ENCODE measurements around the gene DNAJB14.
A peak's percentile ranks its signal among the peaks of the same experiment; 100 is the strongest.
"Not testable (repeated sequence)": the region's sequence is repeated elsewhere in the genome, so short reads cannot be mapped to it uniquely, and the experiment has no call there.

The DNAJB14 gene

GRCh38 chr4:99946356-99947189, at the start of gene DNAJB14:
TSS of gene DNAJB14 (minus strand) at chr4:99946618. CDS start at chr4:99946571, 47 bp downstream.
- peak; percentile 55 for ATAC-seq
- peak; percentile 84 for DNase-seq

- DNase-seq (no peak), ATAC-seq (no peak)
Measured at GRCh38 chr4:99991741-99992140, 45.3 kb upstream of the DNAJB14 start.

GRCh38 chr4:99987681-99988080, 41.3 kb upstream of the DNAJB14 start:
- ATAC-seq: no peak
- no peak for DNase-seq

GRCh38 chr4:99986792-99987191, 40.4 kb upstream of the DNAJB14 start:
- DNase-seq (no peak), ATAC-seq (no peak)

GRCh38 chr4:99983289-99983943, 37.0 kb upstream of the DNAJB14 start:
- peak; percentile 14 for ATAC-seq
- DNase-seq: no peak

DNA sequence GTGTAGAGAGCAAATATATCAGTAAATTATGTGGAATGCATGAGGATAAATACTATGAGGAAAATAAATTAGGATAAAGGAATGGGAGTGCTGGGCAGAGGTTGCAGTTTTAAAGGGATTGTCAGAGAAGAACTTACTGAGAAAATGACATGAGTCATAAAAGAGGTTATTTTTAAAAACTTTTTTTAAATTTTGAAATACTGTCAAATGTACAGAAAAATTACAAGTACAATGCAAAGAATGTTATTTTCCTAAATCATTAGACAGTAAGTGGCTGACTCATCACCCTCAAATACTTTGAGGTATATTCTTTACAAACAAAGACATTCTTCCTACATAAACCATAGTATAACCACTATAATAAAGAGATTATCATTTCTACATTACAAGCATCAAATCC, 33.5 kb upstream of the DNAJB14 start:
- no peak for ATAC-seq
- DNase-seq: no peak

GRCh38 chr4:99971453-99972111, 25.2 kb upstream of the DNAJB14 start:
- DNase-seq: no peak
- ATAC-seq: no peak

DNA sequence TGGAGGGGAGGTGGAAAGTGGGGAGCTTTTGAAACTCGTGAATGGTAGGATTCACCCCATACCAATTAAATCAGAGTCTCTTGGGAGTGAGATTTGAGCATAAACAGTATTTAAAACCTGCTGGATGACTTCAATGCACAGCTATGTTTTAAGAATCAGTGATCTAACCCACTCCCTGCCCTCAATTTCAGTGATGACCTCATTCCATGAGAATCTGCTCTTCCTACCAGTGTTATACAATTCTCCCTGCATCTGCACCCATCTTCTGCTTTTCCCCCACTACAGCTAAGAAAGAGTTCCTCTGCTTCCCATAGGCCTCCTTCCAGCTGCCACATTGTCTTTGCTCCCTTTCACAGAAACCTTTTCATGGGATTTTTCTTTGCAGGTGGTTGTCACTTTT, 21.9 kb upstream of the DNAJB14 start:
- DNase-seq: no peak
- ATAC-seq: no peak

DNA sequence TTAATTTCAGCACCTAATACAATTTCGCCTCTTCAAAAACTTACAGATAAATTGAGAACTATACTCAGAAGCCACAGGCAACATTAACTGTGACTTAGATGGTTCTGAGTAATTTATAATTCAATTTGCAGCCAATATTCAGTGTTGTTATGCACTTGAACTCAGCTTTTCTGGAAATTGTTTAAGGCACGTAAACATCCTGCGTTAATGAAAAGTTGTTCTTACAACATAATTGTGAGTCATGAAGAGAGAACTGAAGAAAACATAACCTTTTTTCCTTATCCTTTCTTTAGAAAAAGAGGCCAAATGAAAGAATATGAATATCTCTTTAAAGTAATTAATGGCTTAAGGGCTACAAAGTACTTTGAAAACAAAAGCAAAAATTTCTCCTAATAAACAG, 20.3 kb upstream of the DNAJB14 start:
- ATAC-seq (no peak), DNase-seq (no peak)

DNA sequence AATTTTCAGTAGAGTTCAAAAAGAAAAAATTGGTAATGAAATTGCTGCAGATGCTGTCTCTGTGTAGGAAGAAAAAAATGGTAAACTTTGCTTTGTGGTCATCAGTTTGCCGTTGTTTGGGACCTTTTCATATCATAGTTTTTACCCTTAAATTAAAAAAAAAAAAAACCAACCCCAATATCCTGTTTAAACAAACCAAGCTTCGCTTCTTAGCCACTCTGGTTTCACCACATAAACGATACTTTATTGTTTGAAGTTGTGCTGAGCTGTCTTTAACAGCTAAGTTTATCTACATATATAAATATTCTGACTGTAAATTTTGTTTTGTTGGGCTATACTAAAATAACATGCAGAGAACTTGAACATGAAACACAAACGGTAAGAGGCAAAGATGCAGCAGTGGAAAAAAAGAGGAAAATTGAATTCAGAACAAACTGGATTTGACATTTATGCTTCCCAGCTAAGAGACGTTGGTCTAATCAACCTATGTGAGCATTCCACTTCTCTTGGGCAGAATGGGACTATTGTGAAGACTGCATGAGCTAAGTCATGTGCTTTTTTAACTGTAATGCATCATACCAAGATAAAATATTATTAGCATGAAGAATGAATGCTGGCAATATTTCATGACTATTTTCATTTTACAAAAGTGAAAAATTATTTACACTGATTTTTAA, 19.4 kb upstream of the DNAJB14 start:
- ATAC-seq: no peak
- DNase-seq: no peak

DNA sequence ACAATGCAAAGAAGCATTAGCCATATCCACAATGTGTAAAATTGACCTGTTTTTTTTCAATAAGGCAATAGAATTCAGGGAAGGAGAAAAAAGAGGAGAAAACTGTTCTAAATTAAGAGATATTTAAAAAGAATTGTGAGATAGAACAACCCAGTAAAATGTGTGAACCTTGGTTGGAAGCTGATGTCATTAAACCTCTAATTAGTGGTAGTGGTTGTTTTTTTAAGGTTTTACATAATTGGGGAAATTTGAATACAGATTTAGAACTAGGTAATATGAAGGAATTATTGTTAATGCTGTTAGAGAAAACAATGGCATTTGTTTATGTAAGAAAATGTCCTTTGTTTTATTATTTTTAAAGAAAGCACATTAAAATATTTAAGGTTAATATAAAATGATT, 18.8 kb upstream of the DNAJB14 start:
- ATAC-seq: no peak
- no peak for DNase-seq

- DNase-seq (no peak), ATAC-seq (no peak)
Measured at GRCh38 chr4:99961711-99962110, 15.3 kb upstream of the DNAJB14 start.

DNA sequence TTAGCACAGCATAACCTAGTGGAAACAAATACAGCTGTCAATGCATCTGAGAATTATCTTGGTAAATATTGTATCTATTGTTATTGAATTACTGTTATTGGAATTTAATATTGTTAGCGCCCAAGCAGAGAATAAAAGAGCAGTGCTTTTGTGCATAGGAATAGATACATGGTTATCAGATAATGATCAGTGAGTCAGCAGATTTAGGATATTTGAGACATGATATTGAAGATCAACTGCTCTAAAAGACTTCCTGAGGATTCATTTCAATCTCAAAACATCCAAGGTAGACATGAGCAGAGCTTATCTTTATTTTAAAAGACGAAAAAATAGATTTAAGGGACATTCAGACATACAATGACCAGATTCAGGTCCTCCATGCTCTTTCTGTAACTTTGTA, 14.2 kb upstream of the DNAJB14 start:
- ATAC-seq: no peak
- no peak for DNase-seq

DNA sequence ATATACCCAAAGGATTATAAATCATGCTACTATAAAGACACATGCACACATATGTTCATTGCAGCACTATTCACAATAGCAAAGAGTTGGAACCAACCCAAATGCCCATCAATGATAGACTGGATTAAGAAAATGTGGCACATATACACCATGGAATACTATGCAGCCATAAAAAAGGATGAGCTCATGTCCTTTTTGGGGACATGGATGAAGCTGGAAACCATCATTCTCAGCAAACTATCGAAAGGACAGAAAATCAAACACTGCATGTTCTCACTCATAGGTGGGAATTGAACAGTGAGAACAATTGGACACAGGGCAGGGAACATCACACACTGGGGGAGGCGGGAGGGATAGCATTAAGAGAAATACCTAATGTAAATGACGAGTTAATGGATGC, 11.8 kb upstream of the DNAJB14 start:
- ATAC-seq, DNase-seq: not testable (repeated sequence)

- DNase-seq (no peak), ATAC-seq (no peak)
Measured at GRCh38 chr4:99950913-99951254, 4.5 kb upstream of the DNAJB14 start.

DNA sequence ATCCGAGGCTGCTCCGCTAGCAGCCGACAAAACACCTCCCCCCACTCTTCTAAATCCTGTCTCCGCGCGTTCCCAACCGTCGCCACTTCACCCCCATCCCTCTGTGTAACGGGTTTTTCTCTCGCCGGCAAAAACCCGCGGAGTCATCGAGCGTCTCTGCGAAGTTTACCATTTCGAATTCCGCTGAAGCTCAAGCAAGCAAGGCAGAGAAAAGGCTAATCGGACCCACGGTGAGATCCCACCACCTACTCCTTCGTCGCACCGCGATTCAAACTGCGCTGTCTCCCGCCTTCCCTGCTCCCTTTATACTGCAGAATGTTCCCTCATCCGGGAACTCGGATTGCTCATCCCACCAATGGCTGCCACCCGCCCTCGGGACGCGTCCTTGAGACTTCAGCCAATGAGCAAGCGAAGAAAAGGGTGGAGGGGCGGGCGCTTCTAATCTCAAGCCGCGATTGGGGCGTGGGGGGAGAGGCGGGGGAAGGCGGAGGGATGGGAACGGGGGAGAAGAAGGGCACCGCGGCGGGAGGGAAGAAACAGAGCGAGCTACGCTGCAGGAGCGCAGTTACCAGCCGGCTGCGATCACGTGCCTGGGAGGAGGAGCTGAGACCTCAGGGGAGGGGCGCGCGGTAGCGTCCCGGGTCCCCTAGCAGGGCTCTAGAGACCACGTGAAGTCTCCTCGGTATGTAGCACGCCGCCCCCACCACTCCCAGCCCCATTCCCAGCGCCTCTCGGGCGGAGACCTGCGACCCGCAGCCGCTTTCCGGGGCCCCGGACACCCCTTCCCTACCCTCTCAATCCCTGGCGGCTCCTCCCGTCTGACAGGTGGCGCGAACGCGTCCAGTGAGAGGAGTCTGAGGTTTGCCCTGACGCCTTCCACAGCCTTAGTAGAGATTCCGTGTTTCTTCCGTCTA, 3.8 kb upstream of the DNAJB14 start, which contains the start of gene H2AZ1:
TSS of gene H2AZ1 (minus strand) at position 277 of the 914 bp plus-strand sequence. CDS start at position 172, 105 bp downstream.
- ATAC-seq: peak; percentile 82
- peak; percentile 97 for DNase-seq

DNA sequence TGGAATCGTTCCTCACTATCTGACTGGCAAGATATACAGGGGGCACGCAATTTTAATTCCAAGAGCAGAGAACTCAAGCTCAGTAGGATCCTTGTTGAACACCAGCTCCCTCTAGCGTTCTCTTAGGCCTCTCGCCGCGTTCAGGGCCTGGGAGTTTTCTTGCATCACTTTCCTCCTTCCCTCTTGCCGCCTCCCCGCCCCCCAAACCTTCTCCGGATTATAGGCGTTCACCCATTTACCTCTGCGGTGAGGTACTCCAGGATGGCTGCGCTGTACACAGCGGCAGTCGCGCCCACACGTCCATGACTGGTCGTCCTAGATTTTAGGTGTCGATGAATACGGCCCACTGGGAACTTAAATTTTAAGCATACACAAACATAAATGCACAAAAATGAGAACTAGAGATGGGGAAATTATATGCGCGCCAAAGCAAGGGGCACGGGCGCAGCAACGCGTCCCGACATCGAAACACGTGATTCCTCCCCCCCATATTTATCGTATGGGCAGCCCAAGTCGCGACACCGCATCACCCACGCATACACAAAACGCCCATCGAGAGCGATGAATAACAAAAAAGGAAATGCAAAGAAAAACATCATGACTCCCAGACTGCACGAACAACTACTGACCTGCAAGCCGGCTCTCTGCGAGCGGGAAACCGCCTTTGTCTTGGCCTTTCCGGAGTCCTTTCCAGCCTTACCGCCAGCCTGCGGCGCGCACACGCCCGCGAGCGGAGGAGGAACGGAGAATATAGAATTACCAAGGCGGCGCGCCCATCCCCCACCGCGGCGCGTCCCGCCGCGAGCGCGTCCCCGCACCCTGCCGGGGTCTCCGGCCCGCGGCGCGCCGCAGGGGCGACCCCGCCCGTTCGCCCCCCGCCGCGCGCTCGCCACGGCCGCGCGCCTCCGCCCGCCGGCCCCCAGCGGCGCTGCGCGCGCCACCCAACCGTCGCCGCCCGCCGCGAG, 2.9 kb upstream of the DNAJB14 start:
- ATAC-seq (peak; percentile 53), DNase-seq (peak; percentile 90)

GRCh38 chr4:99947608-99948007, 1.2 kb upstream of the DNAJB14 start:
- DNase-seq (no peak), ATAC-seq (no peak)

GRCh38 chr4:99947190-99947578, 766 bp upstream of the DNAJB14 start:
- no peak for ATAC-seq
- no peak for DNase-seq

DNA sequence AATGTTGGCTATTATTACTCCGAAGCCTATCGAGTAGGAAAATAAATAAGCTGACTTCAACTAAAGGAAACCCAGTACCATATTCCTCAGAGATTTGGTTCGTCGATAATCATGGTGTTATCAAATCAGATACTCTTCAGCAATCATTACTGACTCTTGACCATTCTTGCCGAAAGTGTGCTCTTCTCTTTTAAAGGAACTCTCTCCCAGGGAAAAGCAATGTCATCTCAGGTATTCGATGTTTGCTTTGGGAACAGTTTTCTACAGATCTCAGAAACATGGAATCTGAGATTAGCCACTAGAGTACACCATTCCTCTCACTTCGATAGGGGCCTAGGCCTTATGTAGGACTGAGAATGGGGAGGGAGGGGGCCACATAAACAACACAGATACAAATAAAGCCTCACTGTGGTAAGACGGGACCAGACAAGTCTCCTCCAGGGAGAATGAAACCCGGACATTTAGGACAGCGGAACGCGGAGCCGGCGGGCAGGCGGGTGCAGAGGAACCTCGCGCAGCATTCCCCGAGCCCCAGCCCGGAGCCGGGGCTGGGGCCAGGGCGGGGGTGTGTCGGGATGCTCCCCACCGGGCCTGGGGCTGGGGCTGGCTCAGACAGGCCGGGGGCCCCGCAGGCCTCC, 581 bp downstream of the DNAJB14 start:
- no peak for DNase-seq
- no peak for ATAC-seq

All from stimulated activated naive CD8-positive, alpha-beta T cell treated with anti-CD3 and anti-CD28 coated beads, Interleukin-15, Interleukin-2, amounts not matched to agents 100 U/mL and 50 U/mL, for 24 hours (primary cell).